Caco-2 (cell line): ENCODE data around the gene HEPACAM. TPM values are rescaled to one million over a fixed set of nuclear protein-coding genes. Genes with fewer than 3 reads are reported as not detected.

ENCODE experiments used
- BruUV-seq: library from RNA; stranded (reverse); fragments of 400-500 nt; replicated peaks from 2 replicates; lab custom pipeline; 2021; lab: Mats Ljungman, UMichigan
- CTCF ChIA-PET: fragments of 300-600 bp; sonication (Branson Sonifier 250); formaldehyde crosslinking; loops from one replicate; lab custom pipeline; 2022; ENCODE audit warnings: antibody characterized with exemption; lab: Charles Lee
- POLR2A ChIA-PET: fragments of 300-600 bp; sonication (Branson Sonifier 250); formaldehyde crosslinking; loops from one replicate; lab custom pipeline; 2022; ENCODE audit warnings: antibody characterized with exemption; lab: Charles Lee
- DNase-seq, 2 experiments: peaks; one replicate each; pipeline versions ENCODE4 v3.0.0 to v3.0.0-alpha.2; 2020 to 2022
- H3K27me3 ChIP-seq: replicated peaks from 2 replicates; pipeline ENCODE4 v1.6.0; 2011; ENCODE audit warnings: low read length; ENCODE audit not compliant: control insufficient read depth, insufficient read depth
- H3K36me3 ChIP-seq: 2 replicates; pipeline ENCODE4 v1.5.1; 2011; ENCODE audit warnings: low read length; ENCODE audit not compliant: control insufficient read depth, insufficient read depth
- H3K4me1 ChIP-seq: fragments of 250-450 bp; sonication (Bioruptor Pico); 2 replicates; pipeline ENCODE4 v1.5.1; 2020; ENCODE audit warnings: mild to moderate bottlenecking
- H3K4me3 ChIP-seq: 2 replicates; pipeline ENCODE4 v1.5.1; 2011; ENCODE audit warnings: low read depth, mild to moderate bottlenecking, control low read depth, low read length
- H3K9me3 ChIP-seq: fragments of 250-450 bp; sonication (Bioruptor Pico); 2 replicates; pipeline ENCODE4 v1.5.1; 2020; ENCODE audit warnings: mild to moderate bottlenecking, moderate library complexity
- H3K27ac Mint-ChIP-seq: one replicate; pipeline ENCODE4 v1.8.0; 2022; ENCODE audit warnings: mixed read lengths; ENCODE audit not compliant: unreplicated experiment
- H3K27me3 Mint-ChIP-seq: one replicate; pipeline ENCODE4 v1.8.0; 2022; ENCODE audit warnings: mixed read lengths; ENCODE audit not compliant: insufficient read depth, unreplicated experiment
- H3K36me3 Mint-ChIP-seq: one replicate; pipeline ENCODE4 v1.8.0; 2022; ENCODE audit warnings: mild to moderate bottlenecking, mixed read lengths; ENCODE audit not compliant: insufficient read depth, unreplicated experiment
- H3K4me1 Mint-ChIP-seq: one replicate; pipeline ENCODE4 v1.8.0; 2022; ENCODE audit warnings: low read depth, mixed read lengths; ENCODE audit not compliant: unreplicated experiment
- H3K4me3 Mint-ChIP-seq: one replicate; pipeline ENCODE4 v1.8.0; 2022; ENCODE audit warnings: mild to moderate bottlenecking, moderate library complexity, mixed read lengths; ENCODE audit not compliant: unreplicated experiment
- H3K9me3 Mint-ChIP-seq: one replicate; pipeline ENCODE4 v1.8.0; 2022; ENCODE audit warnings: mixed read lengths; ENCODE audit not compliant: unreplicated experiment
- CTCF ChIP-seq, 2 experiments: fragments of 200-600 bp in 1 of 2; IDR thresholded peaks; 1 replicate in 1 of 2; 2 replicates in 1 of 2; pipeline versions ENCODE4 v1.5.1 to v1.8.0; 2011 to 2022; ENCODE audit warnings: antibody characterized with exemption in 1 of 2, control low read depth in 1 of 2, inconsistent platforms in 1 of 2, low read depth in 1 of 2, low read length in 1 of 2, mild to moderate bottlenecking in 1 of 2, moderate library complexity in 1 of 2; ENCODE audit not compliant: insufficient read depth in 1 of 2, severe bottlenecking in 1 of 2, unreplicated experiment in 1 of 2
- intact Hi-C: fragments of 100-400 bp; cut with micrococcal nuclease; formaldehyde crosslinking; loops from one replicate; pipeline ENCODE4 v1.10.0; 2022; ENCODE audit not compliant: unreplicated experiment
- total RNA-seq: library from RNA; stranded (reverse); gene quantifications from 2 replicates; pipeline ENCODE4 v1.2.3, GENCODE V29; 2022

The HEPACAM gene
- total RNA-seq, 1 experiment from 2014 or later: 0.11 TPM

- Mint-ChIP-seq H3K27me3 (no peaks in the 10 kb centered on the region), H3K27ac (no peak overlapping the region), H3K36me3 (no peaks in the 10 kb centered on the region), H3K9me3 (peaks cover 13% of the 10 kb centered on the region), H3K4me1 (no peaks in the 10 kb centered on the region), H3K4me3 (no peak overlapping the region)
- H3K4me3 ChIP-seq: no peak overlapping the region
- H3K9me3 ChIP-seq: peaks cover 3% of the 10 kb centered on the region; the same call in 1 of the 2 replicates
- intact Hi-C loops: no loop called here
- no peaks in the 10 kb centered on the region for H3K27me3 ChIP-seq
- H3K36me3 ChIP-seq: no peaks in the 10 kb centered on the region; the same call in 1 of the 2 replicates
- ChIA-PET CTCF (interaction anchor here (0.6 kb wide), 1 partner anchor 364 kb away, joined by 3 read pairs; no protein-coding TSS in a partner anchor), POLR2A (no interaction called here)
- BruUV-seq: no TSS peak
- DNase-seq: no peak
- no peak for TF ChIP-seq CTCF (IDR thresholded peaks at IDR 0.05; ENCODE audit: insufficient read depth in 1 of 2, low read depth in 1 of 2, low read length in 1 of 2, severe bottlenecking in 1 of 2, unreplicated experiment in 1 of 2)
- no peaks in the 10 kb centered on the region for H3K4me1 ChIP-seq
Measured at GRCh38 chr11:124982043-124982442, 46.2 kb upstream of the HEPACAM start.

- DNase-seq: no peak
- Mint-ChIP-seq H3K4me3 (no peak overlapping the region), H3K9me3 (peaks cover 13% of the 10 kb centered on the region), H3K27me3 (no peaks in the 10 kb centered on the region), H3K27ac (no peak overlapping the region), H3K36me3 (no peaks in the 10 kb centered on the region), H3K4me1 (no peaks in the 10 kb centered on the region)
- CTCF ChIA-PET: no interaction called here
- POLR2A ChIA-PET: no interaction called here
- Histone ChIP-seq H3K4me1 (no peaks in the 10 kb centered on the region), H3K27me3 (no peaks in the 10 kb centered on the region), H3K36me3 (no peaks in the 10 kb centered on the region; the same call in 1 of the 2 replicates), H3K9me3 (peaks cover 3% of the 10 kb centered on the region; the same call in 1 of the 2 replicates), H3K4me3 (no peak overlapping the region)
- no TSS peak for BruUV-seq
- no peak for TF ChIP-seq CTCF (IDR thresholded peaks at IDR 0.05; ENCODE audit: insufficient read depth in 1 of 2, low read depth in 1 of 2, low read length in 1 of 2, severe bottlenecking in 1 of 2, unreplicated experiment in 1 of 2)
- intact Hi-C loops: no loop called here
Measured at GRCh38 chr11:124978316-124978715, 42.5 kb upstream of the HEPACAM start.

GRCh38 chr11:124977006-124977405 is 41.2 kb upstream of the HEPACAM start:
- H3K4me1 ChIP-seq: no peaks in the 10 kb centered on the region
- H3K36me3 ChIP-seq: no peaks in the 10 kb centered on the region; the same call in 1 of the 2 replicates
- H3K27ac Mint-ChIP-seq: no peak overlapping the region
- intact Hi-C loops: no loop called here
- no peaks in the 10 kb centered on the region for H3K27me3 Mint-ChIP-seq
- H3K27me3 ChIP-seq: no peaks in the 10 kb centered on the region
- no peak for TF ChIP-seq CTCF (IDR thresholded peaks at IDR 0.05; ENCODE audit: insufficient read depth in 1 of 2, low read depth in 1 of 2, low read length in 1 of 2, severe bottlenecking in 1 of 2, unreplicated experiment in 1 of 2)
- no peak overlapping the region for H3K4me3 Mint-ChIP-seq
- no TSS peak for BruUV-seq
- POLR2A ChIA-PET: no interaction called here
- H3K9me3 ChIP-seq: peaks cover 3% of the 10 kb centered on the region; the same call in 1 of the 2 replicates
- H3K4me3 ChIP-seq: no peak overlapping the region
- CTCF ChIA-PET: no interaction called here
- H3K36me3 Mint-ChIP-seq: no peaks in the 10 kb centered on the region
- H3K4me1 Mint-ChIP-seq: no peaks in the 10 kb centered on the region
- H3K9me3 Mint-ChIP-seq: peaks cover 13% of the 10 kb centered on the region
- DNase-seq: no peak
